SK-N-SH (cell line): Measurements from ENCODE around the gene MYH6. TPM values are rescaled to one million over a fixed set of nuclear protein-coding genes. Genes with fewer than 3 reads are reported as not detected.

Source experiments
- CTCF ChIA-PET: fragments of 300-600, 350-600 bp; formaldehyde crosslinking; extraction: SDS; loops from one replicate; lab custom pipeline; 2021; lab: Yijun Ruan, JAX
- POLR2A ChIA-PET: fragments of 350-600 bp; sonication (Branson Sonifier 250); formaldehyde crosslinking; extraction: SDS; loops from one replicate; lab custom pipeline; 2020; ENCODE audit warnings: antibody characterized with exemption, inconsistent platforms; lab: Yijun Ruan, JAX
- DNase-seq: peaks from one replicate; pipeline ENCODE4 v3.0.0; 2012
- H2AFZ ChIP-seq: fragments of 200-600 bp; sonication (generic); 2 replicates; pipeline ENCODE4 v1.8.1; 2016; ENCODE audit warnings: antibody characterized with exemption, mild to moderate bottlenecking, low read depth
- H3F3A ChIP-seq: fragments of 200-600 bp; sonication (generic); replicated peaks from 2 replicates; pipeline ENCODE3; 2016; ENCODE audit warnings: antibody characterized with exemption, mild to moderate bottlenecking; ENCODE audit not compliant: insufficient read depth
- H3K27ac ChIP-seq, 2 experiments: fragments of 200-500 bp in 1 of 2; fragments of 200-600 bp in 1 of 2; sonication (Bioruptor generic) in 1 of 2; sonication (generic), shearing (Covaris generic) in 1 of 2; 2 replicates each; pipeline versions ENCODE4 v1.5.1 to v1.6.1; 2014 to 2016; ENCODE audit warnings: low read depth in 2 of 2, inconsistent platforms in 1 of 2, low read length in 1 of 2, mild to moderate bottlenecking in 1 of 2, mixed read lengths in 1 of 2
- H3K27me3 ChIP-seq: fragments of 200-600 bp; sonication (generic), shearing (Covaris generic); 2 replicates; pipeline ENCODE4 v1.6.1; 2016; ENCODE audit warnings: mixed run types; ENCODE audit not compliant: insufficient read depth
- H3K36me3 ChIP-seq, 2 experiments: fragments of 200-500 bp in 1 of 2; fragments of 200-600 bp in 1 of 2; sonication (Bioruptor generic) in 1 of 2; sonication (generic) in 1 of 2; replicated peaks in 1 of 2; 2 replicates each; pipeline versions ENCODE3 to v1.5.1; 2014 to 2016; ENCODE audit warnings: low read length in 1 of 2, mild to moderate bottlenecking in 1 of 2; ENCODE audit not compliant: insufficient read depth in 2 of 2, control insufficient read depth in 1 of 2
- H3K4me1 ChIP-seq, 2 experiments: fragments of 200-500 bp in 1 of 2; fragments of 200-600 bp in 1 of 2; sonication (Bioruptor generic) in 1 of 2; sonication (generic), shearing (Covaris generic) in 1 of 2; 2 replicates each; pipeline versions ENCODE4 v1.5.1 to v1.6.1; 2014 to 2016; ENCODE audit warnings: low read depth in 1 of 2, low read length in 1 of 2, mixed run types in 1 of 2; ENCODE audit not compliant: insufficient read depth in 2 of 2, control insufficient read depth in 1 of 2
- H3K4me2 ChIP-seq: fragments of 200-600 bp; sonication (generic), shearing (Covaris generic); 2 replicates; pipeline ENCODE4 v1.6.1; 2017; ENCODE audit warnings: mixed run types
- H3K4me3 ChIP-seq, 2 experiments: fragments of 200-500 bp in 1 of 2; fragments of 200-600 bp in 1 of 2; sonication (Bioruptor generic) in 1 of 2; sonication (generic), shearing (Covaris generic) in 1 of 2; 2 replicates each; pipeline versions ENCODE4 v1.5.1 to v1.8.1; 2014 to 2016; ENCODE audit warnings: low read depth in 2 of 2, inconsistent platforms in 1 of 2, low read length in 1 of 2, mild to moderate bottlenecking in 1 of 2, mixed read lengths in 1 of 2, moderate library complexity in 1 of 2
- H3K79me2 ChIP-seq: fragments of 200-600 bp; sonication (generic); 2 replicates; pipeline ENCODE4 v1.8.1; 2017; ENCODE audit warnings: mild to moderate bottlenecking; ENCODE audit not compliant: insufficient read depth
- H3K9ac ChIP-seq: fragments of 200-600 bp; sonication (generic); 2 replicates; pipeline ENCODE4 v1.6.1; 2017; ENCODE audit warnings: mixed run types
- H3K9me2 ChIP-seq: fragments of 200-600 bp; sonication (generic); 2 replicates; pipeline ENCODE4 v1.6.1; 2017; ENCODE audit warnings: mixed run types
- H3K9me3 ChIP-seq: fragments of 200-600 bp; sonication (generic); 2 replicates; pipeline ENCODE4 v1.6.1; 2017; ENCODE audit warnings: mixed run types, mild to moderate bottlenecking, moderate library complexity
- H4K20me1 ChIP-seq: fragments of 200-600 bp; sonication (generic); 2 replicates; pipeline ENCODE4 v1.6.1; 2017; ENCODE audit warnings: mild to moderate bottlenecking, mixed run types; ENCODE audit not compliant: insufficient read depth
- CTCF ChIP-seq: fragments of 200-600 bp; sonication (generic); IDR thresholded peaks from 2 replicates; pipeline ENCODE4 v1.6.1; 2017; ENCODE audit warnings: antibody characterized with exemption, mild to moderate bottlenecking, moderate library complexity
- ELF1 ChIP-seq: IDR thresholded peaks from 2 replicates; pipeline ENCODE4 v1.4.0; 2012
- FOSL2 ChIP-seq: IDR thresholded peaks from 2 replicates; pipeline ENCODE4 v1.4.0; 2012; ENCODE audit warnings: low read depth, mild to moderate bottlenecking, moderate library complexity, borderline replicate concordance
- FOXJ3 ChIP-seq: sonication (generic); formaldehyde crosslinking; IDR thresholded peaks from 2 replicates; pipeline ENCODE4 v1.5.1; 2020; ENCODE audit warnings: mild to moderate bottlenecking, missing genetic modification reagents
- FOXM1 ChIP-seq: IDR thresholded peaks from 2 replicates; pipeline ENCODE4 v1.4.0; 2012; ENCODE audit warnings: low read depth, mild to moderate bottlenecking
- GABPA ChIP-seq: IDR thresholded peaks from 2 replicates; pipeline ENCODE4 v1.4.0; 2012; ENCODE audit warnings: low read depth, mild to moderate bottlenecking
- GATA2 ChIP-seq: sonication (generic); formaldehyde crosslinking; IDR thresholded peaks from 2 replicates; pipeline ENCODE4 v1.5.0; 2020; ENCODE audit warnings: mild to moderate bottlenecking, missing genetic modification reagents
- JUND ChIP-seq: IDR thresholded peaks from 2 replicates; pipeline ENCODE4 v1.4.0; 2012
- MAX ChIP-seq: IDR thresholded peaks from 2 replicates; pipeline ENCODE4 v1.4.0; 2012; ENCODE audit warnings: low read depth
- NRF1 ChIP-seq: IDR thresholded peaks from 2 replicates; pipeline ENCODE4 v1.6.1; 2012; ENCODE audit warnings: low read depth, mild to moderate bottlenecking, low read length
- PBX3 ChIP-seq: IDR thresholded peaks from 2 replicates; pipeline ENCODE4; 2012
- POLR2AphosphoS5 ChIP-seq: IDR thresholded peaks from 2 replicates; pipeline ENCODE4 v1.6.1; 2012; ENCODE audit warnings: low read depth, low read length
- RAD21 ChIP-seq: IDR thresholded peaks from 2 replicates; pipeline ENCODE4 v1.6.1; 2012; ENCODE audit warnings: mild to moderate bottlenecking, low read length
- RXRA ChIP-seq: IDR thresholded peaks from 2 replicates; pipeline ENCODE4 v1.4.0; 2012; ENCODE audit warnings: low read depth, mild to moderate bottlenecking, borderline replicate concordance
- SMC3 ChIP-seq: IDR thresholded peaks from 2 replicates; pipeline ENCODE4 v1.6.1; 2012; ENCODE audit warnings: low read depth, low read length, improper control_type of control experiment
- TCF12 ChIP-seq: IDR thresholded peaks from 2 replicates; pipeline ENCODE4 v1.4.0; 2012
- YY1 ChIP-seq: IDR thresholded peaks from 2 replicates; pipeline ENCODE4 v1.4.0; 2012; ENCODE audit warnings: low read depth, mild to moderate bottlenecking
- ZBTB33 ChIP-seq: IDR thresholded peaks from 2 replicates; pipeline ENCODE4 v1.4.0; 2012; ENCODE audit warnings: low read depth, borderline replicate concordance
- WGBS: methylation state at CpG from one replicate; pipeline ENCODE4 v1.1.6; 2017; ENCODE audit warnings: low lambda C conversion rate; 5-methylcytosine and 5-hydroxymethylcytosine counted together
- polyA plus RNA-seq, 3 experiments: library from polyadenylated mRNA; depleted of rRNA; stranded (reverse); fragments of >200 nt; gene quantifications; 2 replicates each; pipeline ENCODE4 v1.2.3, GENCODE V29; 2012

The MYH6 gene
- polyA plus RNA-seq, 1 of the 3 experiments (the other 2 are of a cell fraction): not detected

GRCh38 chr14:23449314-23449713 is 41.2 kb upstream of the MYH6 start:
- Histone ChIP-seq H3K36me3 (no peaks in the 10 kb centered on the region), H3K9me3 (no peaks in the 10 kb centered on the region), H3K4me3 (no peak overlapping the region), H3K27me3 (peaks cover under 1% of the 10 kb centered on the region; the same call in 1 of the 2 replicates), H3K79me2 (no peaks in the 10 kb centered on the region), H3F3A (no peaks in the 10 kb centered on the region), H2AFZ (no peak overlapping the region), H3K27ac (no peak overlapping the region), H3K4me2 (no peak overlapping the region), H3K4me1 (peaks cover 0 to 4% of the 10 kb centered on the region in 2 experiments; a peak in 2 of 4 replicates), H4K20me1 (no peaks in the 10 kb centered on the region), H3K9me2 (no peaks in the 10 kb centered on the region), H3K9ac (no peak overlapping the region)
- POLR2A ChIA-PET: no interaction called here
- CTCF ChIA-PET: interaction anchor here (1.2 to 1.7 kb wide), 2 partner anchors 13 to 19 kb away, joined by 3 read pairs; no protein-coding TSS in a partner anchor
- DNase-seq: no peak
- TF ChIP-seq FOXJ3 (CRISPR knock-in tag) (no peak), FOSL2 (no peak), GABPA (no peak), PBX3 (no peak), POLR2AphosphoS5 (no peak), ELF1 (no peak), TCF12 (no peak), RAD21 (no peak), SMC3 (no peak), JUND (no peak), FOXM1 (no peak), RXRA (no peak), ZBTB33 (no peak)
- WGBS: 42% methylated on average over 1 of the region's 1 CpG

GRCh38 chr14:23447361-23448350 is 39.6 kb upstream of the MYH6 start:
- no peaks in the 10 kb centered on the region for H3K4me1 ChIP-seq
- peaks cover 11% of the 10 kb centered on the region; the same call in 1 of the 2 replicates for H3K27me3 ChIP-seq
- no peaks in the 10 kb centered on the region for H3F3A ChIP-seq
- H3K9me2 ChIP-seq: no peaks in the 10 kb centered on the region
- no peak overlapping the region for H3K9ac ChIP-seq
- WGBS: 44% methylated on average over 7 of the region's 7 CpGs
- H4K20me1 ChIP-seq: no peaks in the 10 kb centered on the region
- H3K79me2 ChIP-seq: no peaks in the 10 kb centered on the region
- no peak overlapping the region for H2AFZ ChIP-seq
- no peak overlapping the region for H3K4me2 ChIP-seq
- no peak overlapping the region for H3K27ac ChIP-seq
- H3K36me3 ChIP-seq: no peaks in the 10 kb centered on the region
- POLR2A ChIA-PET: no interaction called here
- H3K9me3 ChIP-seq: no peaks in the 10 kb centered on the region
- H3K4me3 ChIP-seq: no peak overlapping the region
- DNase-seq: no peak
- CTCF ChIA-PET: interaction anchor here (1.2 kb wide), 1 partner anchor 11 kb away, joined by 3 read pairs; no protein-coding TSS in a partner anchor
- TF ChIP-seq MAX (no peak), RXRA (no peak), YY1 (no peak), PBX3 (no peak), NRF1 (no peak), ZBTB33 (no peak), GATA2 (no peak), CTCF (no peak), JUND (no peak), GABPA (no peak)
